ENCODE results near the gene SLC7A14.

DNA sequence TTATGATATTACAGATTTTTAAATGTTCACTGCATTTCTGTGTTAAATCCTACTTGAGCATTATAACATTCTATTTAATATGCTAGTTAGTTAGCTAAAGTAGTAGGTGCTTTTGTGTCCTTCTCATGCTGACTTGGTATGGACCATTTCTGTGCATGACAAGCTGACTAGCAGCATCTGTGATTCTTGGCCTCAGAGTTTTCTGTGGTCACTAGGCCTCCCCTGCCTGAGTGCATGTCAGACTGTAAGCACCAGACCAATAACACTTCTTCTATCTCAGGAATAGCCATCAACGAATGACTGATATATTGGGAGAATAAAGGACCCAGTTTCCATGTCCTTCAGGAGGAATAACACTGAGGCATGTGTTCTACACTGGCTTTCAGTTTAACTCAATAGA is 22.6 kb upstream of the SLC7A14 start:
- TF ChIP-seq EZH2 (IDR thresholded peaks at IDR 0.05; ENCODE audit: insufficient read depth, poor library complexity, severe bottlenecking) (no peak), EZH2phosphoT487 (IDR thresholded peaks at IDR 0.05; ENCODE audit: insufficient read depth, low read depth) (no peak)

Data from GM23248 (cell line).